ENCODE measurements around the gene ATXN7L1.
"Not testable (repeated sequence)": the region's sequence is repeated elsewhere in the genome, so short reads cannot be mapped to it uniquely, and the experiment has no call there.

Gene ATXN7L1

DNA sequence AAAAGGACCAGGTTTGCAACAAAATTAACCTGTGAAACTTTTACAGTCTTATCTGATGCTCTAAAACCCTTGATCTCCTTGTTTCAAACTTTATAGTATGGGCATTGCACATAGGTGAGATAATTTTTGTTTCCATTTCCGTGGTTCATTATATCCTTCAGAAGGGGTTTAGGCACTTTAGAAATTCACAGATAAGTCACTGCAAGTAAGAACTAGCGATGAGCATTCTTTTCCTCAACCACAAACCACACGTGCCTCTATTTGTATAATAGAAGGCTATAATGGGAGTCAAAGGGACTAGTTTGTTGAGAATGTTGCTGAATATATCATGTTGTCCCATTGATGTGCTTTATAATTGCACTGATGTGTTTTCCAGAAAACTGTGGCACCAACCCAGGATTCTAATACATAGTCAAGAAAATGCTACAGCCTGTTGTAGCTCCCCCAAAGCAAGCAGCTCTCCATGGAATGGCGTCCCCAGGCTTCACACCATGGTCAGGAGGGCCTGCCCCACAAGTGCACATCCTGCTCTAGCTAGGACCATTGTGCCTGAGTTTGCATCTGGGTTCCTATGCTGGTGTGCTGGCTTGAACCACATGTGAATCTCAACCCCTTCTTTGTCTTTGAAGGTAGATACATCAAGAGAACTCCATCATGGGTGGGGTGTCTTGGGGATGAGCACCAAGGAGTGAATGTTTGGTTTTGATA, 14.0 kb upstream of the ATXN7L1 start:
- DNase-seq = no peak

DNA sequence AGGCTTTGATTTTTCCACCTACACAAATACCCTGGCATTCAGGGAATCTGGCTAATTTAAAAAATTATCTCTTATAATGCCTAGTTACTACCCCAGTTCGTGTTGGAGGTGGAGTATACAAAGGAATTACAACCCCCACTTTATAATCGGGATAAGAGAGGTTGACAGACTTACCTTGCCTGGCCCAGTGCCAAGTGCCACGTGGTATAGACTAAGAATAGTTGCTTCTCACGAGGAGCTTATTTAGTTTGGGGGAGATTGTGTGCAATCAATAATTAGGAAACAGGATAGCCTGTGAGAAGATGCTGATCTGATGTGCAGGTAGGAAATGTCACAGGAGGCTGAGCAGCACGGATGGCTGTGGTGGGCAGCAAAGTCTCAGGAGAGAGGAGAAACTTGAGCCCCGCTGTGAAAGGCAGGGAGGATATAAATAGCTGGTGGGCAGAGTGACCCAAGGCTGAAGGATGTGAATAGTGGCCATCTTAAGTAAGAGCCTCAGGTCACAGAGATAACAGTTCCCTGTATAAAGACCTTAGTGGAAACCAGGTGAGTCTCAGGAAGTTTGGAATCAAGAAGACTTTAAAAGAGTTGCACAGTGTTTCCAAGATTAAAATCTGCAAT, 11.3 kb upstream of the ATXN7L1 start:
- no peak for DNase-seq

DNA sequence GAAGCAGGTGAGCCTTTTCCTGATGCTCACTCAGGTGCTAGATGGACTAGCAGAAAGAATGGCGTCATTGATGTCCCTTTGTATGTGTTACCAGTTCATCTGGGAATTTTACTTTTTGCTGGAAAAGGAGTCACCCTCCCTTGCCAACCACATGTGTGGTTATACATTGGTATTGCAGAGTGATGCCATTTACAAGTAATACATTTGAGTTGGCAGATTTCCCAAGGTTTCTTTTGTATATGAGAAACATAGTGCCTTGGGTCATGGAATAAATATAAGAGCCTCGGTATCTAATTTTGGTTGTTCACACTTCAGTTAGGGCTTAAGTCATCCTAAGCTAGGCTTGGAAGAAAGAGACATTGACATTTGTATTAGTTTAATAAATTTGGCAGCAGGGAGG, 10.4 kb upstream of the ATXN7L1 start:
- no peak for DNase-seq

DNA sequence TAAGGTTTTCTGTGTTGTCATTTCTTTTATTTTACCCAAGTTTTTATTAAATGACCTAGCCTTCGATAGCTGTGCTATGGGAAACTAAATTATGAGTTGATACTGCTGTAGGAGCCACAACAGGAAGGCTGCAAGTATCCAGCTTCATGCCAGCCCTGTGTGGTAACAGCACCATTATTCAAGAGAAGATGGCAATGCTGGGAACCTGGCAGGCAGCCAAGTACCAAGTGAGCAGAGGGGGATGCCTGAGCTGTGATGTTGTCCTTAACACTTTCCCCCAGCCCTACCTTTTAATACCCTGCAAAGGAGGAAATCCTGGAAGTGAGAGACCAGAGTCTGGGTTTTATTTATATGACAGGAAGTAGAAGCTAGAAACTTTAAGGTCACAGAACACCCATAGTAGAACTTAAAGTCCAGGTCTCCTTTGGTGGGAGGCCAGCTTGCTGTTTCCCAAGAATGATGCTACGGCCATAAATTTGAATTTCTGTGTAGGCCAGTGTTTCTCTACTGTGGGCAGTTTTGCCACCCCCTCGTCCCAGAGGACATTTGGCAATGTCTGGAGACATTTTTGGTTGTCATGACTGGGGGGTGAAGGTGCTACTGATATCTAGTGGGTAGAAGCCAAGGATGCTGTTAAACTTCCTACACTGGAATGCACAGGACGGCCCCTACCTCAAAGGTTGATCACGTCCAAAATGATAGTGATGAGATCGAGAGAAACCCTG, 9.2 kb upstream of the ATXN7L1 start:
- peak; percentile 16 for DNase-seq

DNA sequence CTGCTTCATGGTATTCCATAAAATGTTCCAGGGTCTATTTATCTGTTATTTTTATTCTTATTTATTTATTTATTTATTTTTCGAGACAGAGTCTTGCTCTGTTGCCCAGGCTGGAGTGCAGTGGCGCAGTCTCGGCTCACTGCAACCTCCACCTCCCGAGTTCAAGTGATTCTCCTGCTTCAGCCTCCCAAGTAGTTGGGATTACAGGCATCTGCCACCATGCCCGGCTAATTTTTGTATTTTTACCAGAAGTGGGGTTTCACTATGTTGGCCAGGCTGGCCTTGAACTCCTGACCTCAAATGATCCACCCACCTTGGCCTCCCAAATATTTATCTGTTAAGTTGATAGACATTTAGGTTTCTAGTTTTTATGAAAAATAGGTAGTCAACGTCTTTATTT, 6.8 kb upstream of the ATXN7L1 start:
- DNase-seq = not testable (repeated sequence)

DNA sequence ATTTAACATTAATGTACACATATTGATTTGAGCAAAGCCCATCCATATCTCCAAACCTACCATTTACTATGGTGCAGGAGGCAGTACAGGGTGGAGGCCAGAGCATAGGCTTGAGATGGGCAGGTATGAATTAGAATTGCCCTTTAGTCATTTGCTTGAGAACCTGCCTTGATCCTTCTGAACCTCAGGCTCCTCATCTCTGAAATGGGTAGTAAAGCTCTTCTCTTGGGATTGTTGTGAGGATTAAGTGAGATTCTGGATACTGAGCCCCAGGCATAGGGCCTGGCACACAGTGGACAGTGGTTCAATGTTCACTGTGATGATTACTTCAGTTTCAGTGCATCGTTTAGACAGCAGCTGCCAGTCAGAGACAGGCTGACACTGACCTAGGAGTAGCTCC, 5.0 kb upstream of the ATXN7L1 start:
- DNase-seq = no peak

DNA sequence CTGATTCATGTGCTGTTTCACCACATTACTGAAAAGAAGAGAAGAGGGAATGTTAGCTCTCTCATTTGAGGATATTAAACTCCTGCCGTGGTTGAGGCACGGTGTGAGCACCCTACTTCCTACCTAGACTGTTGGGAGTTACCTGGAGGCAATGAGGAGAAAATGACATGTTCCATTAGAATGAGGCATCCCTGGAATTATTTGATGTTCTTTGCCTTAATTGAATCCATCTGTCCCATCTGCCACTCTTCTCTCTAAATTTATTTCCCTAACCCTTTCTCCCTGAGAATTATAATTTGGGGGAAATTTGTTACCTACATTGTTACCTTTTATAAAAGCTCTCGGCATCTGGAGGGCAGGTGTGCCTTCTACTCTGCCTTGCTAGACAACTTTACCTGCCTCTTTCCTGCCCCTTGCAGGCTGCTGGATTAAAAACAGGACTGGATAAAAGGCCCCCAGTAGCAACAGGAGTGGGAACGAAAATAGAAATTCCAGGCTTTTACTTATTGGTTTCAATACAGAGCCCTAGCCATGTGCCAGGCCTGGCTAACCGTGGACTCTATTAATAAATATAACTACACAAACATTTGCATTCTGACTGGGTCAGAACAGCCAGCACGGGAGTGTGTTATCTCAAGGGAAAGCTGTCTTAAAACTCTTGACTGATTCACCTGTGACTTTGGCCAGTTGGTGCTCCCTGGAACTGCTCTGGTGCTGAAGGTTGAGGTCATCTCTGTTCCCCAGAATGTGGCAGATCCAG, 4.4 kb upstream of the ATXN7L1 start:
- DNase-seq = no peak

DNA sequence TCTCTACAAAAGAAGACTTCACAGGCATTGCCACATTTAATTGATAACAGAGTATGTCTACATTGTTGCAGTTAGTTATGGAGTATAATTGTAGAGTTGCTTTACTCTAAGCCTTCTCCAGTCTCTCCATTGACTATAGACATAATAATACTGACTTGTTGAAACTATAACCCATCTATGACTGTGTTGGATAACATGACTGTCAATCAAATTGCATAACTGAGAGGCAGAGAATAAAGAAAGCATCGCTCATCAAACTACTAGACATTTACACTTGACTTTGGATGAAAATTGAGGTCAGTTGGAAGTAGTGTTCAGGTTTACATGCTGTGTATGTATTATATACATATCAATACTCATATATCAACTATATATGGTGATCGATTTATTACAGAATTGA, 3.4 kb upstream of the ATXN7L1 start:
- no peak for DNase-seq

DNA sequence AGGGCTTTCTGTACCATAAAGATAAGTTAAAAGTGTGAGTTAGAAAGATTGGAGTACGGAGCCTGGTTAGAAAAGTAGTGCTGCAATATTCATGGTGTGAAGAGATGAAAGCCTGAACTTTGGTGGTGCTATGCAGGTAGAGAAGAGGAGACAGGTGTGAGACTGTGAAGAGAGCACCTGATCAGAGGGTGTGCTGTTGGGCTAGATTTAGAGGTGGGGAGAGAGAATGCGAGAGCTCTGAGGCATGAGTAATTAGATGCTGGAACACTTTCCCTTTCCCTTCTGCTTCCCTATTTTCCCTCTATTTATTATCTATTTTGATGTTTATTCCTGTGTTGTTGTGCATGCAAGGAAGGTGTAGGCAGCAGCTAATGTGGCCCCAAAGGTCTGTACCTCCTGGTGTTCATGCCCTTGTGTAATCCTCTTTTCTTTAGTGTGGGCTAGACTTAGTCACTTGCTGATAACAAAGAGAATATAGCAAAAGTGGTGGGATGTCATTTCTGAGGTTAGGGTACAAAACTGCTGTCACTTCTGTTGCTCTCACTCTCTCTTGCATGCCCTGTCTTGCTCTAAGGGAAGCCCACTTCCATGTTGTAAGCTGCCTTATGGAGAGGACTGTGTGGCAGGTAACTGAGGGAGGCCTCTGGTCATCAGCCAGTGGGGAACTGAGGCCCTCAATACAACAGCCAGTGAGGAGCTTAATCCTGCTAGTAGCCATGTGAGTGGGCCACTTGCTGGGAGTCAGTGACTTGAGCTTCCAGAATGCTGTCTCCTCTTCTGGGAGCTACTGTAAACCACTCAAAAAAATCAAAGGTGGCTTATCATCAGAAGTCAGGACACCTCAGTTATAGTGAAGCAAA, 2.6 kb upstream of the ATXN7L1 start:
- DNase-seq = no peak

DNA sequence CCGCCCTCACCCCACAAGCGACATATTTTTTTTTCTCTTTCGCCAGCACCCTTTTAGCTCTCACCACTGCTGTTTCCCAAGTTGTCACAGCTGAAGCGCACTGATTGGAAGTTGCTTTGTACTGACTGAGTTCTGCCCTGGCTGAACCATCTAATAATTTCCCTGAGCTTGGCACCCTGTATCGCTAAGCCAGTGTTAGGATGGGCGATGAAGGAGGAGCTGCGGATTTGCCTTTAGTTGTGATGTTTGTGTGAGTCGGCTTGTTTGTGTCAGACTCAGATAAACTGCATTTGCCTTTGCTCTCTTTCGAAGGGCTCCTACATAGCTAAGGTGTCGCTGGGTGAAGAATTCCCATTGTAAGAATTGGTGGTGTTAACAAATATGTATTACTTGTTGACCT, 1.3 kb upstream of the ATXN7L1 start:
- DNase-seq = no peak

DNA sequence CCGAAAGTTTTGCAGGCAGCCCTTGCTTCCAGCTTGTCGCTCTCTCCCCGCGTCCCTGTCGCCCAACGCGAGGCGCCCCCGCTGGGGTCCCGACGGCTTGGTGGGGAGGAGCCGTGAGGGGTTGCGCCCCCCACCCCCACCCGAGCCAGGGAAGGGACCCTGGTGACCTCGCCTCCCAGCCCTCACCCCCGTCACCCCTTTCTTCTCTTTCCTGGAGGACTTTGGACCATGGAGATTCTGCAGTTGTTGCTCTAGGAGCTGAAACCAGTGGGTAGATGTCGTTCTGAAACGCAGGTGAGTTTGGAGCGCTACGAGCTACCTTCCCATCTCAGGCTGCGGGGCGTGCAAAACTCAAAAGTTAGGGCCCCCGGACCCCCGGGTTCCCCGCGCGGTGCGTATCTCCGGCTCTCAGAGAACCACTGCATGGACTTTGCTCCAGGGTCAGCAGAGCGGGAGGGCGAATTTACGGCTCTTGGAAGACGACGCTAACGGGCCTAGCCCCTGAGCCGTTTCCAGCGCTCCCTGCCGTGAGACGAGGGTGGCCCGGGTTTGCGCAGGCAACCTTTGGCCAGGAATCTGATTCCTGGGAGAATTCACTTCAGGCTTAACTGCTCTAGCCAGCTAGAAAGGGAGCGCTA, 684 bp upstream of the ATXN7L1 start:
- DNase-seq = peak; percentile 22

DNA sequence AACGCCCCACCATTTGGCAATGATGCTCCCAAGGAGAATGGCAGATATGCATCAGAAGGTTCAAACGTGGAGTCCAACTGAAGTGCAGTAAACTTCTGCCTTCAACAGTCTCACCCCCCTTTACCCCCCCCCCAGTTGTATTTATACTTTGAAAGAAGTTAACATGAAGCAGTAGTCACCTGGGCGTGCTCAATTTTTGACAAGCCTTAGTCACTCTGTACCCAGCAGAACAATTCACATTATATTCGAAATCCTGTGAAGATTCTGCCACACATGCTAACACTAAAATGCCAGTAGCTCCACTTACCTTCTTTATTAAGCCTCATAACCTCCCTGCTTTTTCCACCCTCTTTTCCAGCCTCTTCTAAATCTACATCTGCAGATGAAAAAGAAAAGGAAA, 894 bp downstream of the ATXN7L1 start:
- DNase-seq = no peak

DNA sequence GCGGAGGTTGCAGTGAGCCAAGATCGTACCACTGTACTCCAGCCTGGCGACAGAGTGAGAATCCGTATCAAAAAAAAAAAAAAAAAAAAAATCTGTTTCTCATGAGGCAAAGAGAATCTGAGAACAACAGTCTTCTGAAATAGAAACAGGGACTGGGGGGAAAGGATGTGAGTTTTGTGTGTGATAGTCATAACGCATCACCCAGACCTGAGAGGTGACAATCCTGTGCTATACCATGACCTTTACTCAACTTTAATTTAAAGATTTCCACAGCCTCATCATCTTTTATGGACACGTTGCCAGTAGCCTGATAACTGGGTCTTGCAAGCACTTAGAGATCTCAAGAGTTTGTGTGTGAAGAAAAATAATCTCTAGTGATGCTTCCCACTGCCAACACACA, 2.3 kb downstream of the ATXN7L1 start:
- no peak for DNase-seq

DNA sequence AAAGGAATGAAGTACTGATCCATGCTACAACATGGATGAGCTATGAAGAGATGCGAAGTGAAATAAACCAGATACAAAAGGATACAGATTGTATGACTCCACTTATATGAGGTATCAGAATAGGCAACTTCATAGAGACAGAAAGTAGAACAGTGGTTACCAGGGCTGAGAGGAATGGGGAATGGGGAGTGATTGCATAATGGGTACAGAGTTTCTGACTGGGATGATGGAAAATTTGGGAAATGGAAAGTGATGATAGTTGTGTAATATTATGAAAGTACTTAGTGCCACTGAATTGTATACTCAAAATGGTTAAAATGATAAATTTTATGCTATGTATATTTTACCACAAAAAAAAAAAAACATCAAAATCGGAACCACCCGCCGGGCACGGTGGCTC, 3.9 kb downstream of the ATXN7L1 start:
- no peak for DNase-seq

DNA sequence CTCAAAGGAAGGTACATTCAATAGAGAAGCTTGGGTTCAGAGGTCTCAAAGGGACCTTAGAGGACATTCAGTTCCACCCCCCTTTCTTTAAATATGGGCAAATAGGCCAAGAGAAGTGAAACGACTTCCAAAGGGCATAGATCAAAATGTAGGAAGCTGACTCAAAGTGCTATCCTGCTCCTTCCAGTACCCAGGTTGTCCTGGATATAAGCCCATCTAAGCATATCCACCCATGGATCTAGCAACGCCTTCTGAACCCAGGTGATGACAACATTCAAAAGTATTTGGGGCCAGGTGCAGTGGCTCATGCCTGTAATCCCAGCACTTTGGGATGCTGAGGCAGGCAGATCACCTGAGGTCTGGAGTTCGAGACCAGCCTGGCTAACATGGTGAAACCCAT, 5.3 kb downstream of the ATXN7L1 start:
- no peak for DNase-seq

DNA sequence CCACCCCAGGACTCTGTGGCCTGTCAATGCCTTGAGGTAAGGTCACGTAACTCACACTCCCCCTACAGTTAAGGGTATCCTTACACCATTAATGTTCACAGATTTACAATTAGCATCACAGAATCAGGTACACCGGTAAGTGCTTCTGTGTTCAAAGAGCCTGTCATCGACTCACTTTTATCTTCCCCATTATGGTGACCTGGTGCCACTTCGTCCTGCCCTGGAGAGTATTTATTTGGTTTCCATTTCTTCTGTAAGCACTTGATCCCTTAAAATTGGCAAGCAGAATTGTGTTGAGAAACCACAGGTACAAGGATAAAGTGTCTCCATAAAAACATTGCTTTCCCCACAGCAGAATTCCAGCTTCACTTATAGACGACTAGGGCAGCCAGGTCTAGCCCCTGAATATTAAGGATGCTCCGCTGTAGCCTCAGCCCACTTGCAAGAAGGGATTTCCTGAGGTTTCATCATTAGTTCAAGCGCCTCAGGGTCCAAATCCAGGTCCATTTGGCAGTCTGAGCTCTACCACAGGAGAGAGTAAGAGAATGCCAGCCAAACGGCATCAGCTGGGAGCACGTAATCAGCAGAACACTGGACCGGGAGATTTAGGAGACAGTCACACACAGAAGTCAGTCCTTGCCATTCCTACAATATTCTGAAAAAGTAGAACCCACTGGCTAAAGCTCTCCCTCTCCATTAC, 10.1 kb downstream of the ATXN7L1 start:
- DNase-seq = no peak

DNA sequence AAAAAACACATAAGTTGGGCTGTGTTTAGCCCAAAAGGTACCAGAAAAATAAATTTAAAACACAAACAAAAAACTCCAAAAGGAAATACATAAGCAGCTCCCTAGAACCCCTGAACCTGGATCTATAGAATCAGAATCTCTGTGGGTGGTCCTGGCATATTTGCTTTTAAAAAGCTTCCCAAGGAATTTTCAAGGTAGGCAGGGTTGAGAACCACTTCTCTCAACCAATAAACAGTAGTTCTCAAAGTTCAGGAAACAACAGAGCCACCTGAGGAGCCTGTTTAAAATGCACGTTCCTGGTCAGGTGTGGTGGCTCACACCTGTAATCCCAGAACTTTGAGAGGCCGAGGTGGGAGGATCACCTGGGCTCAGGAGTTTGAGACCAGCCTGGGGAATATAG, 12.5 kb downstream of the ATXN7L1 start:
- no peak for DNase-seq

DNA sequence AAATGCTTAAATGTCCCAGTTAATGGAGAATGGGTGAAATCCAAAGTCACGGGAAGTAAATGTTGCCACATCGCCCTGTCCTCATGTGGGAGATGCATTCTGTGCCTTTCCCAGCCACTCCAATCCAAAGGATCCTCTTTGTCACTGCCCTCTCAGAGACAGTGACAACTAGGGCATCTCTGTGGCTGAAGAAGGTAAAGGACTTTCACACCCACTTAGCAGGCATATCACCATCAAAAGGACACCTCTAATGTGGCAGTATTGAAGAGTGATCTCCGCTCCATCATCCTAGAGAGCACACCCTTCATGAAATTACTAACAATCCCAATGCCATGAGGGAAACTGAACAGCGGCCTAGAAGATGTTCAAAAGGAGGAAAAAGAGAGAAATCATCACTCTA, 13.6 kb downstream of the ATXN7L1 start:
- DNase-seq = no peak

DNA sequence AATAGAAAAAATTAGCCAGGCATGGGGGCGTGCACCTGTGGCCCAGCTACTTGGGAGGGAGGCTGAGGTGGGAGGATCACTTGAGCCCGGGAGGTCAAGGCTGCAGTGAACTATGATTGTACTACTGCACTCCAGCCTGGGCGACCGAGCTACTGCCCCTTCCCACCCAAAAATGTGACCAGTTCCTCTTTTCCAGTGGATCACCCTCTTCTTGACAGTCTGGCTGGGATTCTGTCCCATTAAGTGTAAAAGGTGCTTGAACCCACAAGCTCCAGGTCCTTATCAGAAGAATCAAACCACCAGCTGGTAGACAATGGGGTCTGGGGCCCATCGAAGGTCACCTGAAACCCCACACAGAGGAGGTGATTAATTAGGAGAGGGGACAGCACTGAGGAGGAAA, 14.1 kb downstream of the ATXN7L1 start:
- DNase-seq = no peak

DNA sequence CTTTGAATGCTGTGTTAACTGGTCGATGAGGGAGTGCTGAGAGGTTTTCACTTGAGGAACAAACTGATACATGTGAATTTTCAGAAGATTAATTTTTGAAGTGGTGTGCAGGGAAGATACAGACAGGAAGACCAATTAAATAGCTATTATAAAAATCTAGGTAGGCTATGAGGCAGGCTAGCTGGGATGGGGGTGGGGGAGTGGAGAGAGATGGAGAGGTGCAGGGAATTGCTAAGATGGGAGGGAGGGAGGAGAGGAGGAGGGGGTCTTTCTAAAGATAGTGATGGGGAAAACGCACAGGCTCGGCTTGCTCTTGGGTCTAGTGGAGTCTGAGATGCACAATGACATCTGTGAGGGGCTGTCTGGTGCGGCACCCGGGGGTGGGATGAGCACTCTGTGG, 15.2 kb downstream of the ATXN7L1 start:
- no peak for DNase-seq

DNA sequence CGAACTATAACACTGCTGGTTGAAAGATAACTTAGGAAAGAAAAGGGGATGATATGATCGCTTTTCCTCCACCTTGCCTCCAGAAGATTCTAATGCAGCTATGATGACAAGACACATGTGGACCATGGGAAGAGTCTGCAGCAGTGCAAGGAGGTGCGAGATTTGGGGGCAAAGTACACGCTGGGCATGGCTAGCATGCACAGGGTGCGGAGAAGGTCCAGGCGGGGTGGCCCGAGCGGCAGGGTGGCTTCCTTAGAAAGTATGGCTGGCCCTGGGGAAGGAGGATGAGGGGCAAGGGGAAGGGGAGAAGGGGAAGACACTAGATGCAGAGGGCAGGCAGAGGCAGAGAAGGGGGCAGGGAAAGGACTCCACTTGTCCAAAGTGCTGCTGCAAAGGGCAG, 15.6 kb downstream of the ATXN7L1 start:
- no peak for DNase-seq
